Measurements from ENCODE around the gene TMEM238. TPM values are rescaled to one million over a fixed set of nuclear protein-coding genes. Genes with fewer than 3 reads are reported as not detected.
A peak's percentile ranks its signal among the peaks of the same experiment; 100 is the strongest.
"Not testable (repeated sequence)": the region's sequence is repeated elsewhere in the genome, so short reads cannot be mapped to it uniquely, and the experiment has no call there.

TMEM238 gene
- total and polyA plus RNA-seq, 8 donors: 0.75 to 504 (median 5.4) TPM; not detected in 3

GRCh38 chr19:55408533-55408872, 24.4 kb upstream of the TMEM238 start:
- Histone ChIP-seq H3K27ac (peak overlapping the region; percentile 83 to 99 (median 98)), H3K27me3 (no peaks in the 10 kb centered on the region), H3K4me1 (peaks cover 15 to 26% (median 22%) of the 10 kb centered on the region in 4 donors), H3K4me3 (peak overlapping the region; percentile 88 to 99 (median 94)), H3K36me3 (peaks cover 15 to 28% (median 24%) of the 10 kb centered on the region in 4 donors), H3K9me3 (no peaks in the 10 kb centered on the region)
- intact Hi-C loops (cut with DNase I; ENCODE audit: low total_unique reads): no loop called here
- DNase-seq: no peak
- TF ChIP-seq POLR2AphosphoS5 (IDR thresholded peaks at IDR 0.05) (no peak), EP300 (IDR thresholded peaks at IDR 0.05) (no peak), POLR2A (IDR thresholded peaks at IDR 0.05) (no peak)
- TF ChIP-seq, protein P1, sequence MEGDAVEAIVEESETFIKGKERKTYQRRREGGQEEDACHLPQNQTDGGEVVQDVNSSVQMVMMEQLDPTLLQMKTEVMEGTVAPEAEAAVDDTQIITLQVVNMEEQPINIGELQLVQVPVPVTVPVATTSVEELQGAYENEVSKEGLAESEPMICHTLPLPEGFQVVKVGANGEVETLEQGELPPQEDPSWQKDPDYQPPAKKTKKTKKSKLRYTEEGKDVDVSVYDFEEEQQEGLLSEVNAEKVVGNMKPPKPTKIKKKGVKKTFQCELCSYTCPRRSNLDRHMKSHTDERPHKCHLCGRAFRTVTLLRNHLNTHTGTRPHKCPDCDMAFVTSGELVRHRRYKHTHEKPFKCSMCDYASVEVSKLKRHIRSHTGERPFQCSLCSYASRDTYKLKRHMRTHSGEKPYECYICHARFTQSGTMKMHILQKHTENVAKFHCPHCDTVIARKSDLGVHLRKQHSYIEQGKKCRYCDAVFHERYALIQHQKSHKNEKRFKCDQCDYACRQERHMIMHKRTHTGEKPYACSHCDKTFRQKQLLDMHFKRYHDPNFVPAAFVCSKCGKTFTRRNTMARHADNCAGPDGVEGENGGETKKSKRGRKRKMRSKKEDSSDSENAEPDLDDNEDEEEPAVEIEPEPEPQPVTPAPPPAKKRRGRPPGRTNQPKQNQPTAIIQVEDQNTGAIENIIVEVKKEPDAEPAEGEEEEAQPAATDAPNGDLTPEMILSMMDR (IDR thresholded peaks at IDR 0.05): no peak
- WGBS, 5 donors: 67 to 71% (median 68%) methylated on average over 4 to 9 of the region's 9 CpGs

DNA sequence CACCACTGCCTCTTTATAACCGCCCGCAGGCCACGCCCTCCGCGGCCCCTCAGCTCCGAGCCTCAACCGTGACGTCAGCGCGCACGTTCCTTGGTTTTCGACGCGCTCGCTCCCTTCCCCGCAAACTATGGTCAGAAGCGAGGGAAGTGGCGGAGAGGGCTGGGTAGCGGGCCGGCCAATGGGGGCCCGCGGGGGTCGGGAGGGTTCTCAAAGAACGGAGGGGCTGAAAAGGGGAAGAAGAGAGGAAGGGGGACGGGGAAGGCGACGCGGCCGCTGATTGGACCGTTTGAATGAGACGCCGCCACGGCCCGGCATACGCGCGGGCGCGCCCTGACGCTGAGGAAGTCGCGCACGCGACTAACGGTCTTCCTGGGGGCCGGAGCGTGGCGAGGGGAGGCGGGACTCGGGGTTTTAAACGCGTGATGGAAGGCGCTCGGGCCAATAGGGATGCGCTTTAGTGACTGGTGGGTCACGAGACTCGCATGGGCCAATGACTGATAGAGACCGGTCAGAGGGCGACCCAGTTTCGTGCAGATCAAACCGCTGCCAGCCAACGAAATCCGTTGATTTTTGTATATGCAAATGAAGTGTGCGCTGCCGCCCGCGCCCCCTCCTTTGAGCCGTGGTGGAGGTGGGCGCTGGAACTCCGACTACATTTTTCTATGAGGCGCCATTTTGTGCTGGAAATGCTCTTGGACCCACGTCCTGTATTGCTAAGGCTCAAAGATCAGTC, 23.9 kb upstream of the TMEM238 start:
- no peaks in the 10 kb centered on the region for H3K27me3 ChIP-seq
- no peaks in the 10 kb centered on the region for H3K9me3 ChIP-seq
- DNase-seq: peak; percentile 98 to 100
- TF ChIP-seq, protein P1 (IDR thresholded peaks at IDR 0.05): no peak
- TF ChIP-seq POLR2A (IDR thresholded peaks at IDR 0.05): peak in 1 of 4 donors; percentile 65
- no peak for TF ChIP-seq EP300 (IDR thresholded peaks at IDR 0.05)
- peak in 1 of 3 donors; percentile 93 for TF ChIP-seq POLR2AphosphoS5 (IDR thresholded peaks at IDR 0.05)
- intact Hi-C loops (cut with DNase I; ENCODE audit: low total_unique reads): no loop called here
- peak overlapping the region; percentile 95 to 99 (median 98) for H3K27ac ChIP-seq
- WGBS, 5 donors: 0 to 1% (median 0%) methylated on average over 49 to 72 of the region's 72 CpGs
- peaks cover 15 to 26% (median 22%) of the 10 kb centered on the region in 4 donors for H3K4me1 ChIP-seq
- peak overlapping the region; percentile 88 to 99 (median 94) for H3K4me3 ChIP-seq
- H3K36me3 ChIP-seq: peaks cover 21 to 33% (median 30%) of the 10 kb centered on the region in 4 donors

GRCh38 chr19:55407550-55407799, 23.4 kb upstream of the TMEM238 start, which contains the start of gene UBE2S:
UBE2S (minus strand) TSS chr19:55407788; CDS start chr19:55407589, 199 bp downstream.
- peaks cover 26 to 38% (median 35%) of the 10 kb centered on the region in 4 donors for H3K36me3 ChIP-seq
- DNase-seq; intact Hi-C loops (cut with DNase I; ENCODE audit: low total_unique reads); H3K9me3 ChIP-seq; H3K27me3 ChIP-seq: not testable (repeated sequence)
- peak in 2 of 3 donors; percentile 98 to 99 for TF ChIP-seq POLR2AphosphoS5 (IDR thresholded peaks at IDR 0.05)
- H3K4me1 ChIP-seq: peaks cover 15 to 26% (median 22%) of the 10 kb centered on the region in 4 donors
- 0 to 1% (median 1%) methylated on average over 1 to 36 of the region's 36 CpGs for whole genome bisulfite sequencing, 5 donors
- peak within 1 kb of the TSS; percentile 88 to 99 (median 94) for H3K4me3 ChIP-seq
- peak within 1 kb of the TSS; percentile 95 to 99 (median 98) for H3K27ac ChIP-seq

DNA sequence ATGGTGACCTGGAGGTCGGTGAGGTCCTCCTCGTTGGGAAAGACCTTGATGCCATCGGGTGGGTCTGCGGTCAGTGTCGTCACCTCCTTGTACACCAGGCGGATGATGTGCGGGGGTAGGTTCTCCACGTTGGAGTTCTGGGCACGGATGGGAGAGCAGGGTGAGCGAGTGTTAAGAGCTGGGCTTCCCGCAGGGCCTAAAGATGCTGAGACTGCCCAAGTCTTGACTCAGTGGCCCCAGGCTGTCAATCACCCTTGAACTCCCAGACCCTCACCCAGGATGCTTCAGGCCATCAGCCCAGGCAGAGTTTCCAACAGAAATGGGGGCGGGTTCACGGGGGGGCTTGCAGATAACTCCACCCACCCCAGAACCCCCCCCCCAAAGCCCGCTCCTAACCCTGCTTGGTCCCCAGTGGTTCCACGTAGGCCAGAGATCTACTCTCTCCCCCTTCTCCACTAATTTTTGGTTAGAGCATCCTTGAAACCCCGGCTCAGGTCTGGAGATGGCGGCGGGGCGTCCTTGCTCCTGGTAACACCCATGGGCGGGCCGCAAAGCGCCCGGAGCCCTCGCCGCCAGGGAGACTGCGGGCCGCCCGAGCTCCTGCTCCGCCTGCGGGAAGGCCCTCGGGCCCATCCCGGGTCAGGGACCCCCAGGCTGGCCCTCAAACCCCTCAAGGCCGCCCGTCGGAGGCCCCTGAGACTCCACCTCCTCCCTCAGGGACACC, 22.9 kb upstream of the TMEM238 start:
- Histone ChIP-seq H3K9me3 (no peaks in the 10 kb centered on the region), H3K27me3 (no peaks in the 10 kb centered on the region), H3K4me3 (peak overlapping the region; percentile 88 to 99 (median 94)), H3K27ac (peak overlapping the region; percentile 95 to 99 (median 98)), H3K4me1 (peaks cover 15 to 26% (median 22%) of the 10 kb centered on the region in 4 donors), H3K36me3 (peaks cover 30 to 43% (median 40%) of the 10 kb centered on the region in 4 donors)
- WGBS, 5 donors: 9 to 16% (median 12%) methylated on average over 18 to 35 of the region's 35 CpGs
- intact Hi-C loops (cut with DNase I; ENCODE audit: low total_unique reads): no loop called here
- peak; percentile 46 to 73 for DNase-seq
- TF ChIP-seq POLR2AphosphoS5 (IDR thresholded peaks at IDR 0.05): no peak
- no peak for TF ChIP-seq POLR2A (IDR thresholded peaks at IDR 0.05)
- TF ChIP-seq EP300 (IDR thresholded peaks at IDR 0.05): no peak
- TF ChIP-seq, protein P1 (IDR thresholded peaks at IDR 0.05): no peak
